A673 (cell line): Measurements from ENCODE around the gene PDLIM3. TPM values are rescaled to one million over a fixed set of nuclear protein-coding genes. Genes with fewer than 3 reads are reported as not detected.
"Not testable (repeated sequence)": the region's sequence is repeated elsewhere in the genome, so short reads cannot be mapped to it uniquely, and the experiment has no call there.

Source experiments
- BruUV-seq: library from RNA; stranded (reverse); fragments of 400-500 nt; replicated peaks from 2 replicates; lab custom pipeline; 2021; lab: Mats Ljungman, UMichigan
- CTCF ChIA-PET: fragments of 300-600 bp; sonication (Branson Sonifier 250); formaldehyde crosslinking; loops from one replicate; lab custom pipeline; 2022; ENCODE audit warnings: antibody characterized with exemption; lab: Charles Lee
- POLR2A ChIA-PET: fragments of 300-600 bp; sonication (Branson Sonifier 250); formaldehyde crosslinking; loops from one replicate; lab custom pipeline; 2022; ENCODE audit warnings: antibody characterized with exemption; ENCODE audit not compliant: low non-redundant PET; lab: Charles Lee
- DNase-seq: peaks from one replicate; pipeline ENCODE4 v3.0.0-alpha.2; 2015; ENCODE audit warnings: low spot score
- H3K27ac ChIP-seq: fragments of 200-600 bp; sonication (generic); 2 replicates; pipeline ENCODE4 v1.5.1; 2016; ENCODE audit warnings: mixed run types, low read depth, mild to moderate bottlenecking, mixed read lengths, antibody characterized with exemption, low read length; ENCODE audit not compliant: poor library complexity, severe bottlenecking
- H3K27me3 ChIP-seq: fragments of 200-600 bp; sonication (generic); replicated peaks from 2 replicates; pipeline ENCODE4 v1.6.1; 2017; ENCODE audit warnings: mixed run types, low read depth, mild to moderate bottlenecking, mixed read lengths, antibody characterized with exemption, low read length; ENCODE audit not compliant: insufficient read depth, poor library complexity
- H3K36me3 ChIP-seq: fragments of 200-600 bp; sonication (generic); 2 replicates; pipeline ENCODE4 v1.6.1; 2016; ENCODE audit warnings: mixed run types, mild to moderate bottlenecking, mixed read lengths, antibody characterized with exemption, low read length; ENCODE audit not compliant: insufficient read depth, poor library complexity, severe bottlenecking
- H3K4me1 ChIP-seq: fragments of 200-600 bp; sonication (generic); 2 replicates; pipeline ENCODE4 v1.6.1; 2017; ENCODE audit warnings: mixed run types, mild to moderate bottlenecking, mixed read lengths, antibody characterized with exemption, low read length; ENCODE audit not compliant: insufficient read depth, poor library complexity, severe bottlenecking
- H3K4me3 ChIP-seq: fragments of 200-600 bp; sonication (generic); 2 replicates; pipeline ENCODE4 v1.5.1; 2016; ENCODE audit warnings: low read depth, mixed run types, mild to moderate bottlenecking, mixed read lengths, low read length; ENCODE audit not compliant: poor library complexity, severe bottlenecking
- H3K9me3 ChIP-seq: fragments of 200-600 bp; sonication (generic); 2 replicates; pipeline ENCODE4 v1.6.1; 2016; ENCODE audit warnings: mixed run types, low read depth, mild to moderate bottlenecking, mixed read lengths, antibody characterized with exemption, low read length; ENCODE audit not compliant: poor library complexity, severe bottlenecking
- EZH2 ChIP-seq: fragments of 200-600 bp; sonication (generic); IDR thresholded peaks from 2 replicates; pipeline ENCODE4 v1.6.1; 2017; ENCODE audit warnings: borderline replicate concordance, low read depth, mild to moderate bottlenecking, mixed read lengths, antibody characterized with exemption, low read length; ENCODE audit not compliant: poor library complexity, severe bottlenecking
- intact Hi-C: fragments of 100-400 bp; cut with micrococcal nuclease; formaldehyde crosslinking; loops from one replicate; pipeline ENCODE4 v1.10.0; 2022; ENCODE audit not compliant: unreplicated experiment
- total RNA-seq: library from RNA; stranded (reverse); gene quantifications from 2 replicates; pipeline ENCODE4 v1.2.3, GENCODE V29; 2021
- TF ChIP-seq, protein P1 (sequence below): fragments of 300-800, 200-600 bp; sonication (generic); conservative IDR thresholded peaks from 2 replicates; pipeline ENCODE4 v1.5.1; 2017; ENCODE audit warnings: low read depth, mild to moderate bottlenecking, antibody characterized with exemption, low read length, moderate library complexity, mixed read lengths

Gene PDLIM3
- total RNA-seq, 1 experiment from 2014 or later: not detected

DNA sequence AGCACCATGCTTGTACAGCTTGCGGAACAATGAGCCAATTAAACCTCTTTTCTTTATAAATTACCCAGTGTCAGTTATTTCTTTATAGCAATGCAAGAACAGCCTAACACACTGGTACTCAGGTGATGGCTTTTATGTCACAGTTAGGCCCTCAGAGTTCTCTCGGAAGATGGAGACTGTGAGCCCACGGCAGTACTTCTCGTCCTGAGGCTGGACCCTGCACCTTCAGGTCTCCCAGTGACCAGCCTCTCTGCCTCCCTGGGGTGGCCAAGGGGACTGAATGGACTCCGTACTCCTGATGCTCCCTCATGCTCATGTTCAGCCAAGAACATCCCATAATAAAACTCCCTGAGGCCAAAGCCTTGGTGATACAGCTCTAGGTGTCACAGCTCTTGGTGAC lies 25.0 kb upstream of the PDLIM3 start:
- BruUV-seq: no TSS peak
- CTCF ChIA-PET: no interaction called here
- Histone ChIP-seq H3K27ac (no peak overlapping the region), H3K4me3 (no peak overlapping the region), H3K4me1 (peaks cover 5% of the 10 kb centered on the region), H3K27me3 (no peaks in the 10 kb centered on the region), H3K36me3 (no peaks in the 10 kb centered on the region), H3K9me3 (no peaks in the 10 kb centered on the region)
- intact Hi-C loops: no loop called here
- TF ChIP-seq, protein P1, sequence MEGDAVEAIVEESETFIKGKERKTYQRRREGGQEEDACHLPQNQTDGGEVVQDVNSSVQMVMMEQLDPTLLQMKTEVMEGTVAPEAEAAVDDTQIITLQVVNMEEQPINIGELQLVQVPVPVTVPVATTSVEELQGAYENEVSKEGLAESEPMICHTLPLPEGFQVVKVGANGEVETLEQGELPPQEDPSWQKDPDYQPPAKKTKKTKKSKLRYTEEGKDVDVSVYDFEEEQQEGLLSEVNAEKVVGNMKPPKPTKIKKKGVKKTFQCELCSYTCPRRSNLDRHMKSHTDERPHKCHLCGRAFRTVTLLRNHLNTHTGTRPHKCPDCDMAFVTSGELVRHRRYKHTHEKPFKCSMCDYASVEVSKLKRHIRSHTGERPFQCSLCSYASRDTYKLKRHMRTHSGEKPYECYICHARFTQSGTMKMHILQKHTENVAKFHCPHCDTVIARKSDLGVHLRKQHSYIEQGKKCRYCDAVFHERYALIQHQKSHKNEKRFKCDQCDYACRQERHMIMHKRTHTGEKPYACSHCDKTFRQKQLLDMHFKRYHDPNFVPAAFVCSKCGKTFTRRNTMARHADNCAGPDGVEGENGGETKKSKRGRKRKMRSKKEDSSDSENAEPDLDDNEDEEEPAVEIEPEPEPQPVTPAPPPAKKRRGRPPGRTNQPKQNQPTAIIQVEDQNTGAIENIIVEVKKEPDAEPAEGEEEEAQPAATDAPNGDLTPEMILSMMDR: no peak
- TF ChIP-seq EZH2: no peak
- DNase-seq: no peak
- POLR2A ChIA-PET: interaction anchor here (0.6 kb wide), 1 partner anchor 156 kb away, joined by 3 read pairs; no protein-coding TSS in a partner anchor

DNA sequence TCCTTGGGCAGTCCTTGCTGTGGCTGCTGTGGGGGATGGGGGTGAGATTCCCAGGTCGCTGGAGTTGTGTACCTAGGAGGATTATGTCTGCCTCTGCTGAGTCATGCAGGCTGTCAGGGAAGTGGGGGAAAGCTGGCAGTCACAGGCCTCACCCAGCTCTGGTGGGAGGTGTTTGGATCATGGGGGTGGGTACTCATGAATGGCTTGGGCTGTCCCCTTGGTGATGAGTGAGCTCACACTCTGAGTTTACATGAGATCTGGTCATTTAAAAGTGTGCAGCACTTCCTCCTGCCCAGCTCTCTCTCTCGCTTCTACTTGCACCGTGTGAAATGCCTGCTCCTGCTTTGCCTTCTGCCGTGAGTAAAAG lies 24.6 kb upstream of the PDLIM3 start:
- H3K4me1 ChIP-seq: peaks cover 5% of the 10 kb centered on the region
- peaks cover 1% of the 10 kb centered on the region for H3K27me3 ChIP-seq
- ChIA-PET CTCF (no interaction called here), POLR2A (interaction anchor here (0.6 kb wide), 1 partner anchor 156 kb away, joined by 3 read pairs; no protein-coding TSS in a partner anchor)
- DNase-seq: peak; percentile 37
- intact Hi-C loops: no loop called here
- H3K9me3 ChIP-seq: no peaks in the 10 kb centered on the region
- TF ChIP-seq, protein P1: no peak
- TF ChIP-seq EZH2: no peak
- H3K27ac ChIP-seq: no peak overlapping the region
- H3K36me3 ChIP-seq: no peaks in the 10 kb centered on the region
- no peak overlapping the region for H3K4me3 ChIP-seq
- no TSS peak for BruUV-seq

DNA sequence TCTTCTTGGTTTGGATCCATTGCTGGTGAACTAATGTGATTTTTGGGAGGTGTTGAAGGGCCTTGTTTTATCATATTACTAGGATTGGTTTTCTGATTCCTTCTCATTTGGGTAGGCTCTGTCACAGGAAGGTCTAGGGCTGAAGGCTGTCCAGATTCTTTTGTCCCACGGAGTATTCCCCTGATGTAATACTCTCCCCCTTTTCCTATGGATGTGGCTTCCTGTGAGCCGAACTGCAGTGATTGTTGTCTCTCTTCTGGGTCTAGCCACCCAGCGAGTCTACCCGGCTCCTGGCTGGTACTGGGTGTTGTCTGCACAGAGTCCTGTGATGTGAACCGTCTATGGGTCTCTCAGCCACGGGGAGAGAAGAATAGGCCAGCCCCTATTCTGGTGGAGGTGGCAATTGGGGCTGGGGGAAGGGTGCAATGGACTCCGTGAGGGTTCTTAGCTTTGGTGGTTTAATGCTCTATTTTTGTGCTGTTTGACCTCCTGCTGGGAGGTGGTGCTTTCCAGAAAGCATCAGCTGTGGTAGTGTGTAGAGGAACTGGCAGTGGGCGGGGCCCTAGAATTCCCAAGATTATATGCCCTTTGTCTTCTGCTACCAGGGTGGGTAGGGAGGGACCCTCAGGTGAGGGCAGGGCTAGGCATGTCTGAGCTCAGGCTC lies 24.1 kb upstream of the PDLIM3 start:
- CTCF ChIA-PET, H3K27ac ChIP-seq, BruUV-seq, H3K36me3 ChIP-seq, H3K27me3 ChIP-seq, H3K4me3 ChIP-seq, H3K9me3 ChIP-seq, intact Hi-C loops, H3K4me1 ChIP-seq: not testable (repeated sequence)
- peak; percentile 33 for DNase-seq
- POLR2A ChIA-PET: interaction anchor here (0.6 kb wide), 1 partner anchor 155 kb away, joined by 3 read pairs; no protein-coding TSS in a partner anchor
